ENCODE results near the gene TEX261.

The TEX261 gene

GRCh38 chr2:70981421-70981820, 13.3 kb downstream of the TEX261 start:
- DNase-seq: no peak

- no peak for DNase-seq
Measured at GRCh38 chr2:70979626-70980025, 15.0 kb downstream of the TEX261 start.

GRCh38 chr2:70979180-70979488, 15.5 kb downstream of the TEX261 start:
- no peak for DNase-seq

GRCh38 chr2:70978341-70979179, 16.1 kb downstream of the TEX261 start, which contains the start of gene ANKRD53:
ANKRD53 (plus strand) TSS chr2:70978630; CDS start chr2:70978646, 16 bp downstream.
- DNase-seq: no peak

GRCh38 chr2:70977605-70978205, 17.0 kb downstream of the TEX261 start:
- DNase-seq: no peak

GRCh38 chr2:70975237-70975636, 19.4 kb downstream of the TEX261 start:
- DNase-seq: no peak

- no peak for DNase-seq
Measured at GRCh38 chr2:70974592-70974991, 20.1 kb downstream of the TEX261 start.

GRCh38 chr2:70967189-70967588, 27.5 kb downstream of the TEX261 start:
- DNase-seq: no peak

- no peak for DNase-seq
Measured at GRCh38 chr2:70966681-70967080, 28.0 kb downstream of the TEX261 start.

- DNase-seq: no peak
Measured at GRCh38 chr2:70965506-70965905, 29.2 kb downstream of the TEX261 start.

GRCh38 chr2:70964596-70965386, 29.9 kb downstream of the TEX261 start:
- DNase-seq: peak; percentile 81

GRCh38 chr2:70964133-70964532, 30.5 kb downstream of the TEX261 start:
- DNase-seq: no peak

- no peak for DNase-seq
Measured at GRCh38 chr2:70962885-70963878, 31.5 kb downstream of the TEX261 start.

- DNase-seq: no peak
Measured at GRCh38 chr2:70962211-70962884, 32.3 kb downstream of the TEX261 start.

- DNase-seq: no peak
Measured at GRCh38 chr2:70961648-70961994, 33.1 kb downstream of the TEX261 start.

- no peak for DNase-seq
Measured at GRCh38 chr2:70960833-70961647, 33.6 kb downstream of the TEX261 start.

- no peak for DNase-seq
Measured at GRCh38 chr2:70959851-70960832, 34.5 kb downstream of the TEX261 start.

- no peak for DNase-seq
Measured at GRCh38 chr2:70959271-70959761, 35.4 kb downstream of the TEX261 start.

- DNase-seq: no peak
Measured at GRCh38 chr2:70958759-70959158, 35.9 kb downstream of the TEX261 start.

GRCh38 chr2:70957798-70958197, 36.9 kb downstream of the TEX261 start:
- no peak for DNase-seq

All from stimulated activated CD4-positive, alpha-beta T cell treated with anti-CD3 and anti-CD28 coated beads, Interleukin-12 subunit alpha, Interleukin-12 subunit beta, amount 100 ng/mL, for 4 hours (primary cell).